Caco-2 (cell line): Measurements from ENCODE around the gene ATP8A1. TPM values are rescaled to one million over a fixed set of nuclear protein-coding genes. Genes with fewer than 3 reads are reported as not detected.

Experiments
- BruUV-seq: library from RNA; stranded (reverse); fragments of 400-500 nt; replicated peaks from 2 replicates; lab custom pipeline; 2021; lab: Mats Ljungman, UMichigan
- CTCF ChIA-PET: fragments of 300-600 bp; sonication (Branson Sonifier 250); formaldehyde crosslinking; loops from one replicate; lab custom pipeline; 2022; ENCODE audit warnings: antibody characterized with exemption; lab: Charles Lee
- POLR2A ChIA-PET: fragments of 300-600 bp; sonication (Branson Sonifier 250); formaldehyde crosslinking; loops from one replicate; lab custom pipeline; 2022; ENCODE audit warnings: antibody characterized with exemption; lab: Charles Lee
- DNase-seq, 2 experiments: peaks; one replicate each; pipeline versions ENCODE4 v3.0.0 to v3.0.0-alpha.2; 2020 to 2022
- H3K27me3 ChIP-seq: replicated peaks from 2 replicates; pipeline ENCODE4 v1.6.0; 2011; ENCODE audit warnings: low read length; ENCODE audit not compliant: control insufficient read depth, insufficient read depth
- H3K36me3 ChIP-seq: 2 replicates; pipeline ENCODE4 v1.5.1; 2011; ENCODE audit warnings: low read length; ENCODE audit not compliant: control insufficient read depth, insufficient read depth
- H3K4me1 ChIP-seq: fragments of 250-450 bp; sonication (Bioruptor Pico); 2 replicates; pipeline ENCODE4 v1.5.1; 2020; ENCODE audit warnings: mild to moderate bottlenecking
- H3K4me3 ChIP-seq: 2 replicates; pipeline ENCODE4 v1.5.1; 2011; ENCODE audit warnings: low read depth, mild to moderate bottlenecking, control low read depth, low read length
- H3K9me3 ChIP-seq: fragments of 250-450 bp; sonication (Bioruptor Pico); 2 replicates; pipeline ENCODE4 v1.5.1; 2020; ENCODE audit warnings: mild to moderate bottlenecking, moderate library complexity
- H3K27ac Mint-ChIP-seq: one replicate; pipeline ENCODE4 v1.8.0; 2022; ENCODE audit warnings: mixed read lengths; ENCODE audit not compliant: unreplicated experiment
- H3K27me3 Mint-ChIP-seq: one replicate; pipeline ENCODE4 v1.8.0; 2022; ENCODE audit warnings: mixed read lengths; ENCODE audit not compliant: insufficient read depth, unreplicated experiment
- H3K36me3 Mint-ChIP-seq: one replicate; pipeline ENCODE4 v1.8.0; 2022; ENCODE audit warnings: mild to moderate bottlenecking, mixed read lengths; ENCODE audit not compliant: insufficient read depth, unreplicated experiment
- H3K4me1 Mint-ChIP-seq: one replicate; pipeline ENCODE4 v1.8.0; 2022; ENCODE audit warnings: low read depth, mixed read lengths; ENCODE audit not compliant: unreplicated experiment
- H3K4me3 Mint-ChIP-seq: one replicate; pipeline ENCODE4 v1.8.0; 2022; ENCODE audit warnings: mild to moderate bottlenecking, moderate library complexity, mixed read lengths; ENCODE audit not compliant: unreplicated experiment
- H3K9me3 Mint-ChIP-seq: one replicate; pipeline ENCODE4 v1.8.0; 2022; ENCODE audit warnings: mixed read lengths; ENCODE audit not compliant: unreplicated experiment
- intact Hi-C: fragments of 100-400 bp; cut with micrococcal nuclease; formaldehyde crosslinking; loops from one replicate; pipeline ENCODE4 v1.10.0; 2022; ENCODE audit not compliant: unreplicated experiment
- total RNA-seq: library from RNA; stranded (reverse); gene quantifications from 2 replicates; pipeline ENCODE4 v1.2.3, GENCODE V29; 2022
- TF ChIP-seq, protein P1 (sequence below), 2 experiments: fragments of 200-600 bp in 1 of 2; IDR thresholded peaks; 1 replicate in 1 of 2; 2 replicates in 1 of 2; pipeline versions ENCODE4 v1.5.1 to v1.8.0; 2011 to 2022; ENCODE audit warnings: antibody characterized with exemption in 1 of 2, control low read depth in 1 of 2, inconsistent platforms in 1 of 2, low read depth in 1 of 2, low read length in 1 of 2, mild to moderate bottlenecking in 1 of 2, moderate library complexity in 1 of 2; ENCODE audit not compliant: insufficient read depth in 1 of 2, severe bottlenecking in 1 of 2, unreplicated experiment in 1 of 2

The ATP8A1 gene
- total RNA-seq, 1 experiment from 2014 or later = 9.3 TPM

DNA sequence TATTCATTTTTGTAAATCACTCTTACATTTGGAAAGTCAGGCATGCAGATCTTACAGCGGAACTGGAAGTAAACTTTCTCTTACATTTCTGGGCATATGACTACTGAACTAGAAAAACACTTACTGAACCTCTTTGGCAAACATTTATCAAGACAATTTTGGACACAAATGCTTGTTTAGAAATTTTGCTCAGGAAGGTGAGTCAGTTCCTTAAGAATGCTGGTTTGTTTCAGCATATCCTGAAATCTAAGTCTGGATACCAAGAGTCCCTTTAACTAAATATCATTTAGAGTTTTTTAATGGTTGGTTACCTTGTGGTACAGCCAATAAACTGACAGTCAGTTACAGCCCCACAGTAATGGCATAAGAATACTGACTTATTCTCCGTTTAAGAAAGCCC, 244.7 kb downstream of the ATP8A1 start:
- Mint-ChIP-seq H3K36me3 (no peaks in the 10 kb centered on the region), H3K4me3 (no peak overlapping the region), H3K27ac (no peak overlapping the region), H3K27me3 (no peaks in the 10 kb centered on the region), H3K4me1 (no peaks in the 10 kb centered on the region), H3K9me3 (no peaks in the 10 kb centered on the region)
- H3K27me3 ChIP-seq = no peaks in the 10 kb centered on the region
- ChIA-PET POLR2A (no interaction called here), CTCF (no interaction called here)
- TF ChIP-seq, protein P1, sequence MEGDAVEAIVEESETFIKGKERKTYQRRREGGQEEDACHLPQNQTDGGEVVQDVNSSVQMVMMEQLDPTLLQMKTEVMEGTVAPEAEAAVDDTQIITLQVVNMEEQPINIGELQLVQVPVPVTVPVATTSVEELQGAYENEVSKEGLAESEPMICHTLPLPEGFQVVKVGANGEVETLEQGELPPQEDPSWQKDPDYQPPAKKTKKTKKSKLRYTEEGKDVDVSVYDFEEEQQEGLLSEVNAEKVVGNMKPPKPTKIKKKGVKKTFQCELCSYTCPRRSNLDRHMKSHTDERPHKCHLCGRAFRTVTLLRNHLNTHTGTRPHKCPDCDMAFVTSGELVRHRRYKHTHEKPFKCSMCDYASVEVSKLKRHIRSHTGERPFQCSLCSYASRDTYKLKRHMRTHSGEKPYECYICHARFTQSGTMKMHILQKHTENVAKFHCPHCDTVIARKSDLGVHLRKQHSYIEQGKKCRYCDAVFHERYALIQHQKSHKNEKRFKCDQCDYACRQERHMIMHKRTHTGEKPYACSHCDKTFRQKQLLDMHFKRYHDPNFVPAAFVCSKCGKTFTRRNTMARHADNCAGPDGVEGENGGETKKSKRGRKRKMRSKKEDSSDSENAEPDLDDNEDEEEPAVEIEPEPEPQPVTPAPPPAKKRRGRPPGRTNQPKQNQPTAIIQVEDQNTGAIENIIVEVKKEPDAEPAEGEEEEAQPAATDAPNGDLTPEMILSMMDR (IDR thresholded peaks at IDR 0.05; ENCODE audit: insufficient read depth in 1 of 2, low read depth in 1 of 2, low read length in 1 of 2, severe bottlenecking in 1 of 2, unreplicated experiment in 1 of 2) = no peak
- no peaks in the 10 kb centered on the region for H3K36me3 ChIP-seq
- H3K4me1 ChIP-seq = no peaks in the 10 kb centered on the region
- no peak overlapping the region for H3K4me3 ChIP-seq
- intact Hi-C loops = no loop called here
- no peaks in the 10 kb centered on the region for H3K9me3 ChIP-seq
- BruUV-seq = no TSS peak
- no peak for DNase-seq

DNA sequence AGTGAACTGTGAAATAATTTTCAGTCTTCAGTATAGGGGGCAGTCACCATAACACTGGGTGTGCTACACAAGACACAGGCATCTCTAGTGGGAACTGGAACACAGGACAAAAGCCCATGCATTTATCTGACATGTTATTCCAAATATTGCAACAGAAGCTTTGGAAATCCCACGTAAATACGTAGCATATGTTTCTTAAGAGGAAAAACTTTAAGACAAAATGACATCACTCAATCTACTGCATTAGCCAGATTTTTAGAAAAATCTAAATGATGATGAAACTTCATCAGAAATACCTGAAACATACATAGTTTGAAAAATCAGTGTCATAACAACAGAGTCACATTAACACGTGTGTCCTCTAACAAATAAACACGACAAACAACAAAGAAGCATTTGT, 245.1 kb downstream of the ATP8A1 start:
- CTCF ChIA-PET = no interaction called here
- Histone ChIP-seq H3K27me3 (no peaks in the 10 kb centered on the region), H3K9me3 (no peaks in the 10 kb centered on the region), H3K36me3 (no peaks in the 10 kb centered on the region), H3K4me3 (no peak overlapping the region), H3K4me1 (no peaks in the 10 kb centered on the region)
- Mint-ChIP-seq H3K4me3 (no peak overlapping the region), H3K36me3 (no peaks in the 10 kb centered on the region), H3K9me3 (no peaks in the 10 kb centered on the region), H3K27me3 (no peaks in the 10 kb centered on the region), H3K27ac (no peak overlapping the region), H3K4me1 (no peaks in the 10 kb centered on the region)
- TF ChIP-seq, protein P1 (IDR thresholded peaks at IDR 0.05; ENCODE audit: insufficient read depth in 1 of 2, low read depth in 1 of 2, low read length in 1 of 2, severe bottlenecking in 1 of 2, unreplicated experiment in 1 of 2) = no peak
- POLR2A ChIA-PET = no interaction called here
- no peak for DNase-seq
- intact Hi-C loops = no loop called here
- BruUV-seq = no TSS peak

GRCh38 chr4:42410446-42410845, 246.5 kb downstream of the ATP8A1 start:
- Mint-ChIP-seq H3K9me3 (no peaks in the 10 kb centered on the region), H3K27ac (no peak overlapping the region), H3K36me3 (no peaks in the 10 kb centered on the region), H3K4me3 (no peak overlapping the region), H3K4me1 (no peaks in the 10 kb centered on the region), H3K27me3 (no peaks in the 10 kb centered on the region)
- ChIA-PET CTCF (no interaction called here), POLR2A (no interaction called here)
- BruUV-seq = no TSS peak
- intact Hi-C loops = no loop called here
- Histone ChIP-seq H3K27me3 (no peaks in the 10 kb centered on the region), H3K36me3 (no peaks in the 10 kb centered on the region), H3K4me3 (no peak overlapping the region), H3K9me3 (no peaks in the 10 kb centered on the region), H3K4me1 (no peaks in the 10 kb centered on the region)
- DNase-seq = no peak
- TF ChIP-seq, protein P1 (IDR thresholded peaks at IDR 0.05; ENCODE audit: insufficient read depth in 1 of 2, low read depth in 1 of 2, low read length in 1 of 2, severe bottlenecking in 1 of 2, unreplicated experiment in 1 of 2) = no peak
